ENCODE measurements around the gene TMEM72. TPM values are rescaled to one million over a fixed set of nuclear protein-coding genes. Genes with fewer than 3 reads are reported as not detected.

The TMEM72 gene
- total and polyA plus RNA-seq, 2 of the 13 experiments (the other 11 are each of a cell fraction or from before 2014, with no cell fraction given), result 0.04 TPM; not detected in 1

- 97% methylated on average over 11 of the region's 15 CpGs for WGBS (ENCODE audit: low lambda C conversion rate)
- H2AFZ ChIP-seq (ENCODE audit: low read length), result no peak overlapping the region
- TF ChIP-seq AGO2 (optimal IDR thresholded peaks at IDR 0.05; ENCODE audit: low read depth, low read length) (peak; percentile 22), SIX1 (CRISPR knock-in tag; IDR thresholded peaks at IDR 0.05; ENCODE audit: borderline replicate concordance) (no peak), ZNF687 (CRISPR knock-in tag; IDR thresholded peaks at IDR 0.05) (0 out of 2 replicates have a peak, but pooled peaks have one; percentile 12)
- H3K4me2 ChIP-seq (ENCODE audit: low read depth, low read length), result no peak overlapping the region
- H3K9ac ChIP-seq (ENCODE audit: insufficient read depth, low read depth, low read length), result no peak overlapping the region
- H3K27me3 ChIP-seq (ENCODE audit: control insufficient read depth in 1 of 2, insufficient read depth in 2 of 2, low read length in 2 of 2), result no peaks in the 10 kb centered on the region
- no peaks in the 10 kb centered on the region for H4K20me1 ChIP-seq (ENCODE audit: insufficient read depth, low read length)
- H3K79me2 ChIP-seq (ENCODE audit: insufficient read depth, low read length), result peaks cover 4% of the 10 kb centered on the region
- H3K36me3 ChIP-seq (replicated peaks in 1 of 2; ENCODE audit: control insufficient read depth in 1 of 2, insufficient read depth in 2 of 2, low read length in 2 of 2), result peaks cover 6 to 42% of the 10 kb centered on the region in 2 experiments; a peak in 3 of 5 replicates
- in situ Hi-C loops (cut with HindIII; ENCODE audit: extremely low pct_ligation_motif_present, low pct_unique_long_range_greater_than_20kb) (no loop called here), intact Hi-C loops (cut with micrococcal nuclease; ENCODE audit: unreplicated experiment) (no loop called here)
- CTCF ChIA-PET (ENCODE audit: low intra/inter-chr PET ratio, low total read pairs), result no interaction called here
- BruUV-seq (replicated peaks), result no TSS peak
- no peak for FAIRE-seq
- H3K4me1 ChIP-seq (ENCODE audit: insufficient read depth, low read length), result peaks cover 63% of the 10 kb centered on the region
- POLR2A ChIA-PET, result interaction anchor here (1.1 to 12.6 kb wide), 3 partner anchors 3 to 21 kb away, joined by 6 to 863 read pairs (median 863); partner anchors contain the start of gene DEPP1
- ATAC-seq, result no peak
- H3K4me3 ChIP-seq (replicated peaks in 1 of 3; ENCODE audit: insufficient read depth in 1 of 3, low read depth in 2 of 3, low read length in 3 of 3), result no peak overlapping the region
- DNase-seq (ENCODE audit: low spot score), result no peak
- H3K9me3 ChIP-seq (ENCODE audit: low read length), result no peaks in the 10 kb centered on the region
- no peak overlapping the region for H3K27ac ChIP-seq (ENCODE audit: extremely low read length, insufficient read depth, low read length)
These were observed 73.5 kb downstream of the TMEM72 start for GRCh38 chr10:44984671-44985101.
